Measurements from ENCODE around the gene RGS18. TPM values are rescaled to one million over a fixed set of nuclear protein-coding genes. Genes with fewer than 3 reads are reported as not detected.
"Not testable (repeated sequence)": the region's sequence is repeated elsewhere in the genome, so short reads cannot be mapped to it uniquely, and the experiment has no call there.

RGS18 gene
- polyA plus RNA-seq, 2 of the 4 experiments (the other 2 are of a cell fraction) = not detected

DNA sequence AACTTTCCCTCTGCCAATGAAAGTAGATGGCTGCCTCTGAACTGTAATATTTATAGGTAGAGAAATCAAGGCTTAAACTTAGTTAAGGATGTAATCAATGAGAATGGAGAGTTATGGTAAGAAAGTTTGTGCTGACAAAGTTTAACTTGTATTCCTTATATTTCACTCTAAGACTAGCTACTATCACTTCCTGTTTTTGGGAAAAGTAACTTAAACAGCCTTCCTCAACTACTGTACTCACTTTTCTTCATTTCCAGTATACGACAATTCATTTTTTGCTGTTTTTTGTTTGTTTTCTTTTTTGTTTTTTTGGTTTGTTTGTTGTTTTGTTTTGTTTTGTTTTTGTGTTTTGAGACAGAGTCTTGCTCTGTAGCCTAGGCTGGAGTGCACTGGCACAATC is 3.7 kb downstream of the RGS18 start:
- CTCF ChIA-PET = interaction anchor here (1.3 kb wide), 1 partner anchor 13 kb away, joined by 4 read pairs; no protein-coding TSS in a partner anchor
- Histone ChIP-seq H3K9me3 (no peaks in the 10 kb centered on the region), H3K4me2 (no peak overlapping the region), H3K27ac (no peak overlapping the region), H3K4me3 (no peak overlapping the region), H3K4me1 (no peaks in the 10 kb centered on the region)
- ATAC-seq (no peak), FAIRE-seq (no peak), DNase-seq (ENCODE audit: low read depth in 1 of 2, low spot score in 1 of 2) (no peak)
- 81% methylated on average over 1 of the region's 1 CpG for WGBS (ENCODE audit: missing lambda C conversion rate)
- no peak for TF ChIP-seq NR3C1 (IDR thresholded peaks at IDR 0.05)
- TF ChIP-seq, protein P1, sequence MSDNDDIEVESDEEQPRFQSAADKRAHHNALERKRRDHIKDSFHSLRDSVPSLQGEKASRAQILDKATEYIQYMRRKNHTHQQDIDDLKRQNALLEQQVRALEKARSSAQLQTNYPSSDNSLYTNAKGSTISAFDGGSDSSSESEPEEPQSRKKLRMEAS (IDR thresholded peaks at IDR 0.05) = no peak
- TF ChIP-seq ESRRA (IDR thresholded peaks at IDR 0.05; ENCODE audit: borderline replicate concordance, low read length) = no peak
- TF ChIP-seq MYC (IDR thresholded peaks at IDR 0.05; ENCODE audit: borderline replicate concordance, low read length) = no peak
- TF ChIP-seq RAD21 (conservative IDR thresholded peaks at IDR 0.05 in 1 of 2, IDR thresholded peaks at IDR 0.05 in 1 of 2) = no peak
- no peak for TF ChIP-seq FOXS1 (CRISPR knock-in tag; IDR thresholded peaks at IDR 0.05)
- TF ChIP-seq RCOR1 (IDR thresholded peaks at IDR 0.05; ENCODE audit: low read depth, low read length) = no peak
- TF ChIP-seq KDM5A (IDR thresholded peaks at IDR 0.05) = no peak
- TF ChIP-seq RNF2 (IDR thresholded peaks at IDR 0.05; ENCODE audit: borderline replicate concordance, low read depth) = no peak
- no peak for TF ChIP-seq HOXB5 (CRISPR knock-in tag; IDR thresholded peaks at IDR 0.05)
- no peak for TF ChIP-seq NFE2L2 (conservative IDR thresholded peaks at IDR 0.05; ENCODE audit: low read length)
- TF ChIP-seq, protein P2, sequence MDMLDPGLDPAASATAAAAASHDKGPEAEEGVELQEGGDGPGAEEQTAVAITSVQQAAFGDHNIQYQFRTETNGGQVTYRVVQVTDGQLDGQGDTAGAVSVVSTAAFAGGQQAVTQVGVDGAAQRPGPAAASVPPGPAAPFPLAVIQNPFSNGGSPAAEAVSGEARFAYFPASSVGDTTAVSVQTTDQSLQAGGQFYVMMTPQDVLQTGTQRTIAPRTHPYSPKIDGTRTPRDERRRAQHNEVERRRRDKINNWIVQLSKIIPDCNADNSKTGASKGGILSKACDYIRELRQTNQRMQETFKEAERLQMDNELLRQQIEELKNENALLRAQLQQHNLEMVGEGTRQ (IDR thresholded peaks at IDR 0.05) = no peak
- TF ChIP-seq HMGXB4 (CRISPR knock-in tag; IDR thresholded peaks at IDR 0.05; ENCODE audit: borderline replicate concordance) = no peak
- no peak for TF ChIP-seq ZNF302 (CRISPR knock-in tag; IDR thresholded peaks at IDR 0.05)
- no peak for TF ChIP-seq KDM1A (IDR thresholded peaks at IDR 0.05; ENCODE audit: low read depth)
- POLR2A ChIA-PET = no interaction called here

DNA sequence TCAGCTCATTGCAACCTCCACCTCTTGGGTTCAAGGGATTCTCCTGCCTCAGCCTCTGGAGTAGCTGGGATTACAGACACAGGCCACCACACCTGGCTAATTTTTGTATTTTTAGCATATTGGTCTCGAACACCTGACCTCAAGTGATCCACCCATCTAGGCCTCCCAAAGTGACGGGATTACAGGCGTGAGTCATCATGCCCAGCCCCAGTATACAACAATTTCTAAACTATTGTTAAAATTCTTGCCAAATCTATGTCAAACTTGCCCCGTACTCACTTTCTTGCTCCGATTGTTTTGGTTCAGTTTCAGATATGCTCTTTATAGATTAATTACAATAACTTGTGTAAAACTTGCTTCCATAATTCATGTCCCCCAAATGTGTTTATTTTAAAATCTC is 4.1 kb downstream of the RGS18 start:
- TF ChIP-seq SREBF2 (IDR thresholded peaks at IDR 0.05) (no peak), HEYL (CRISPR knock-in tag; IDR thresholded peaks at IDR 0.05) (no peak), ZC3H11A (IDR thresholded peaks at IDR 0.05) (no peak), NPAS2 (CRISPR knock-in tag; IDR thresholded peaks at IDR 0.05; ENCODE audit: borderline replicate concordance) (no peak), POLR2A (IDR thresholded peaks at IDR 0.05; ENCODE audit: low read length) (no peak), POLR2AphosphoS2 (conservative IDR thresholded peaks at IDR 0.05; ENCODE audit: low read length) (no peak), RAD21 (conservative IDR thresholded peaks at IDR 0.05 in 1 of 2, IDR thresholded peaks at IDR 0.05 in 1 of 2) (no peak)
- ATAC-seq = no peak
- 67% methylated on average over 5 of the region's 5 CpGs for WGBS (ENCODE audit: missing lambda C conversion rate)
- Histone ChIP-seq H3K27ac (no peak overlapping the region), H3K9me3 (no peaks in the 10 kb centered on the region), H3K4me1 (no peaks in the 10 kb centered on the region), H3K4me2 (no peak overlapping the region), H3K4me3 (no peak overlapping the region)
- FAIRE-seq = no peak
- no peak for DNase-seq (ENCODE audit: low read depth in 1 of 2, low spot score in 1 of 2)
- ChIA-PET POLR2A (no interaction called here), CTCF (no interaction called here)

GRCh38 chr1:192165002-192165401 is 6.7 kb downstream of the RGS18 start:
- CTCF ChIA-PET; H3K4me2 ChIP-seq; POLR2A ChIA-PET; H3K4me1 ChIP-seq; H3K9me3 ChIP-seq; H3K27ac ChIP-seq; FAIRE-seq; H3K4me3 ChIP-seq; ATAC-seq; DNase-seq (ENCODE audit: low read depth in 1 of 2, low spot score in 1 of 2): not testable (repeated sequence)
- 50% methylated on average over 7 of the region's 7 CpGs for WGBS (ENCODE audit: missing lambda C conversion rate)
